IPS DF 4.7 (cell line): ENCODE data around the gene C9orf50.

Experiments used
- DNase-seq: peaks from one replicate; pipeline ENCODE4 v3.0.0-alpha.2; 2013; ENCODE audit warnings: low spot score; ENCODE audit errors: extremely low read depth

Gene C9orf50

DNA sequence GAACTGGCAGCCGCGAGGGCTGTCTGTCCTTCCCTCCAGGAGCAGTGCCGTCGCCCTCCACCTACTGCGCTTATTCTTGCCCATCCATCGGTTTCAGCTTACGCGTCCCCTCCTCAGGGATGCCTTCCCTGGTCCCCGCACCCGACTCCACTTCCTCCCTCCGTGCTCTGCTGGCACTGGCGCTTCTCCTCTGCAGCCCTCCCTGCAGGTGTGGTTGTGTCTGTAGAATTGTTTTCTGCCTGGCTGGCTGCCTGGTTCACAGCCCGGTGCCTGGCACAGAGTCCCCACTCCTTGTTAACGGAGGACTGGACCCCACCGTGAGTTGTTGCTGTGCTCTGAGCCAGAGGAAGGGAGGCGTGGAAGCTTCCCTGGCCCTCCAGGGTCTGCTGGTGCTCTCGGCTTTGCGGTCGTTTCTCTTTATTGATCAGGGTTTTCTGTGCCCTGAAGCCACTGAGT is 10.8 kb upstream of the C9orf50 start:
- no peak for DNase-seq

DNA sequence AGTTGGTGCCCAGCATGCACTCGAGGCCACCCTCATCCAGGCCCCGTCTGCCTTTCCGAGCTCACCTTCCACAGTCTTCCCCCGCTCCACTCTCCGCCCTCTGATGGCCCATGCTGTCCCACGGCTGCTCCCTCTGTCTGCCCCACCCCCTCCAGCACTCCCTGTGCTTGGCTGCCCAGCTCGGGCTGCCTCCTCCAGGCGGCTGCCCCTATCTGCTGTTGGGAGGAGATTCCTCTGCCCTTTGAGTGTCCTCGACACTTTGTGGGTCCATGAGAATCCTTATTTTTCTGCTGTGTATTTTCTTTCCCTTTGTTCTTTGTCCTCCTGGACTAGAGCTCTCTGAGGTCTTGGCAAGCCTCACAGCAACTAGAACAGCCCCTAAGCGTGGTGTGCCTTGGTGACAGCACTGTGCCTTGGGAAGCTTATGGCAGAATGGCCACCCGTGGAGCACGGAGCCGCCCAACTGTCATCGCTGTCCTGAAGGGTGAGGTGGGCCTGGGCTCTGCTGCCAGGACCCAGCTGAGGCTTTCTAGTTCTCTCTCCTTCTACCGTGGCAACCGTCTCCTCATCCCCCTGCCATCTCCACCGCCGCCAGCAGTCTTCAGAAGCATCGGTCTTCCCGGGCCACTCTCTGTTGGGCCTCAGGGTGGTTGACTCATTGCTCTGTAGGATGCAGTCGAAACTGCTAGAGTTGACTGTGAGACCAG is 10.2 kb upstream of the C9orf50 start:
- no peak for DNase-seq

DNA sequence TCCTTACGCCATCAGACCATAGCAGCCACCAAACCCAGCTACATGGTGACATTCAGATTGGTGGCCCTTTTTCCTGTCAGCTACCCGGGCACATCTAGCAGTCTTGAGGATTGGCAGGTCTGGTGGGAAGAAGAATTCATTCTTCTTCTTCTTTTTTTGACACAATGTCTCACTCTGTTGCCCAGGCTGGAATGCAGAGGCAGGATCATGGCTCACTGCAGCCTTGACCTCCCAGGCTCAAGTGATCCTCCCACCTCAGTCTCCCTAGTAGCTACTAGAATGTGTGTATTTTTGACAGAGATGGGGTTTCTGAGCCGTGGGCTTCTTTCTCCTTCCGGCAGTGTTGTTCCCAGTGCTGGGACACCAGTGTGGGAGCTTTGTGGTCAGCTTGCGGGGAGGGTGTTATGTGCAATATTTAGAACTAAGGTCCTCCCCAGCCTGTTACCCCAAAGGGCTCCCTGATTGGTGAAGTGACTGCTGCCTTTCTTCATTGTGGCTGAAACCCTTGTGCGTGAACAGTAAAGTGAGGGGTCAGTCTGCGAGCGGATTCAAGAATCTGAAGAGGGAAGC is 8.4 kb upstream of the C9orf50 start:
- DNase-seq: no peak

GRCh38 chr9:129628709-129629108 is 7.8 kb upstream of the C9orf50 start:
- DNase-seq: no peak

DNA sequence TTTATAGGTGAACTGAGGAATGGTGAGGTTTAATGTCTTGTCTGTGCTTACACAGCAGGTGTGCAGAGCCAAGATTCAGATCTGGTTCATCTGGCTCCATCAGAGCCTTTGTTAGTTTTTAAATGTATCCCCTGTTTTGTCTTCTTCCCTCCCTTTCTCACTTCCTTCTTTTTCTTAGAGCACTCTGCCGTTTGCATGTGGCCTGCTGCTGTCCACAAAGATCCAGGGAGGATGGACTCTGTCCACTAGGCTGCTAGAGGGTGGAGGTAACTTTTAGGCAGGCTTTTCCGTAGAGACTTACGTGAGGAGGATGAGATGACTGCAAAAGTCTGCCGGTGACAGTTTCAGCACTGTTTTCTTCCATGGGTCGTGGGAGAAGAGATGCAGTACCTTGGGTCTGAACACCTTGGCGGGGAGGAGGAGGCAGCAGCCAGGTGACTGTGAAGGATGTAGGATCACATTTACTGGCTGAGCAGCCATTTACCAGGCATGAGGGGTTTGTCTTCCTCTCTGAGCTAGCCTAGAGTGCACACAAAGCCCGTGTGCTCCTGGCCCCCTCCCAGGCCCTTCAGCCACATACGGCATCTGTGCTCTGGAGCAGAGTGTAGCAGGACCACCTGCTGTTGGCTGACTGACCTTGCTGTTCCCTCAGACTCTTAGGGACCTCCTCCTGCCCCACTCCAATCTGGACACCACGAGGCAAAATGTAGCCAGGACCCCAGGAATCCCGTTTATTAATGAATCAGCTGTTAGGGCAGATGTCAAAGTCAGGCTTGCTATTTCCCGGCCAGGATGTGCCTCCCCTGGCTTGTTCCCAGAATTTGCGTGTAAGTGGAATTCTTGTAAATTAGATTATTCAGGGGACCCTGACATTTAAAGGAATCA is 6.9 kb upstream of the C9orf50 start:
- DNase-seq: no peak

DNA sequence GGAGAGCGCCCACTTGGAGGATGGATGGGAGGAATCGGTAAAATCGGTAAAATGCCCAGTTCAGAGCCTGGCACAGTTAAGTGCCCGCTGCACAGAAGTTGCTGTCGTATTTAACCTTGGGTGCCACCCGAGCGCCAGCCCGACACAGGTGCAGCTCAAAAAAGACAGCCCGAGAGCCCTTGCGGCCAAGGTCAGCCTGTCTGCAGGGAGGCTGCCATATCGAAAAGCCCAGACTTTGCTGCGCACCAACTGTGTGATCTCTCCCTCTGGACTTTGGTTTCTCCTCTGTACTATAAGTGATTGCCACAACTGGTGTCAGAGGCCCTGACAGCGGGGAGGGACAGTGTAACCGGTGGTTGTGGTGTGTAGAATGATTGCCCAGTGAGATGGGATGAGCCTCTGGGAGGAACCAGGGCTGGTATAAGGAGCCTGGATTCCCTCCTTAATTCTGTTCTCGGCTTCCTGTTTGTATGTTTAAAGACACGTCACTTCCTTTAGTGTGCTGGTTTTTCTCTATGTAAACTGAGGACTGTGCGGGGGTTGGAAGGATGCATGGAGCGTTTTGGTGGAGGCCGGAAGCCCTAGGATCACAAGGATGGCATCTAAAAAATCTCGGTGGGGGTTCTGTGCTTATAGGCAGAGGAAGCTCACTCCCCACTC is 5.9 kb upstream of the C9orf50 start:
- no peak for DNase-seq

DNA sequence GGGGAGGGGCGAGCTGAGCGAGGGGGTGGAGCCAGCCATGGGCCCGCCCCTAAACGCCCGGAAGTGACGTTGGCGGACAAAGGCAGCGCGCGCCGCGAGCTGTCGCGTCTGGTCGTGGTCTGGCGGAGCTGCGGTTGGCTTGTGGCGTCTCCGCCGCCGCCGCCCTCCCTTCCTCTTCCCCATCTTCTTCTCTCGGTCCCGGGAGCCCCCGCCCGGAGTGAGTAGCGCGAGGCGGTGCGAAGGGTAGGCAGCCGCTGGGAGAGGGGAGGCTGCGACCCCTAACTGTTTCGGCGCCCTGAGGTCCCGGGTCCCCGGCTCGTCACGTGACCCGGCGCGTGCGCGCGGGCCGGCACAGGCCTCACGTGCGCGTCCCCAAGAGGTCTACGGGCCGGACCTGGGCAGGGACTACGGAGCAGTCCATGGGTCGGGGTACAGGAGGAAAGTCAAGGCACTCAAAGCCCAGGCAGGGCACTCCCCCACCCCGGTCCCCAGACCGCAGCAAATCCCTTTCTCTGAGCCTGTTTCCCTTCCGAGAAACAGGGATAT is 5.3 kb upstream of the C9orf50 start, which contains the start of gene NTMT1:
TSS of gene NTMT1 (plus strand) at position 85 of the 546 bp plus-strand sequence. CDS start 6,541 bp downstream, outside the sequence.
- no peak for DNase-seq

GRCh38 chr9:129624947-129625346 is 4.0 kb upstream of the C9orf50 start:
- DNase-seq: no peak

GRCh38 chr9:129624168-129624759 is 3.4 kb upstream of the C9orf50 start:
- DNase-seq: no peak

- DNase-seq: no peak
These were observed 2.4 kb upstream of the C9orf50 start for GRCh38 chr9:129623331-129623730.

DNA sequence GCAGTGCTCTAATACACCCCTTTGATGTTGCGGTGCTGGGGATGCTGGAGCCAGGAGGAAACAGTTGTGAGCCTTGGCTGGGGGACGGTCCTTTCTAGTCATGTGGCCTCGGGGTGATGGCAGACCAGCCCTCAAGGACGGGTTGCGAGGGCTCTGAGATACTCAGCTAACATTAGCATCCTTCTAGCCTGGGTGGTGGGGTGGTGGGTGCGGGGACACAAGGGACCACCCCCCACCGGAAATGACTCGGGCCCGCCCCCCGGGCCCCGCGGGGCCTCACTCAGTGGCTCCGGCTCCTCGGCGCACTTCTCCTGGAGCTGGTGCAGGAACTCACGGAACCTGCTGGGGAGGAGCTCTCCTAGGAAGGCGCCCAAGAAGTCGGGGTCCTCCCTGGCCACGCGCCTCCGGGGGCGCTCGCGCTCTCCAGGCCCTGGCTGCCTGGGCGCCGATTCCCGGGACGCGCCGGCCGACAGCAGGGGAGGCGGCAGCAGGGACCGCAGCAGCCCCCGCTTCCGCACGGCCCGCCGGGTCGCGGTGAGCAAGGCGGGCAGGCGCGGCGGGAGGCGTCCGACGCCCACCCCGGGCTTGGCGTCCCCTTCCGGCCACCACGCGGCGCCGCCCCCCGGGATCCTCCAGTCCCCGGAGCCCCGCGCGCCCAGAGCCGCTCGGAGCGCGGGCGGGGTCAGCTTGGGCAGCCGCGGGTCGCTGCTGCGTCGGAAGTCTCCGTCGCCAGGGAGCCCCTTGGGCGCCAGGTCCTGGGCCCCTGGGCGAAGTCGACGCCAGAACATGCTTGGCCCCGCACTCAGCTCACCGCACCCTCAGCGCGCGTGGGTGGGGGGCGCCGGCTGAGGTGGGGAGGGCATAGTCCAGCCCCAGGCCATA is 873 bp downstream of the C9orf50 start:
- DNase-seq: no peak

- no peak for DNase-seq
These were observed 3.7 kb downstream of the C9orf50 start for GRCh38 chr9:129617167-129617566.

GRCh38 chr9:129615407-129616285 is 5.3 kb downstream of the C9orf50 start:
- no peak for DNase-seq

- DNase-seq: no peak
These were observed 6.0 kb downstream of the C9orf50 start for GRCh38 chr9:129614932-129615331.

- no peak for DNase-seq
These were observed 7.3 kb downstream of the C9orf50 start for GRCh38 chr9:129613520-129614175.

DNA sequence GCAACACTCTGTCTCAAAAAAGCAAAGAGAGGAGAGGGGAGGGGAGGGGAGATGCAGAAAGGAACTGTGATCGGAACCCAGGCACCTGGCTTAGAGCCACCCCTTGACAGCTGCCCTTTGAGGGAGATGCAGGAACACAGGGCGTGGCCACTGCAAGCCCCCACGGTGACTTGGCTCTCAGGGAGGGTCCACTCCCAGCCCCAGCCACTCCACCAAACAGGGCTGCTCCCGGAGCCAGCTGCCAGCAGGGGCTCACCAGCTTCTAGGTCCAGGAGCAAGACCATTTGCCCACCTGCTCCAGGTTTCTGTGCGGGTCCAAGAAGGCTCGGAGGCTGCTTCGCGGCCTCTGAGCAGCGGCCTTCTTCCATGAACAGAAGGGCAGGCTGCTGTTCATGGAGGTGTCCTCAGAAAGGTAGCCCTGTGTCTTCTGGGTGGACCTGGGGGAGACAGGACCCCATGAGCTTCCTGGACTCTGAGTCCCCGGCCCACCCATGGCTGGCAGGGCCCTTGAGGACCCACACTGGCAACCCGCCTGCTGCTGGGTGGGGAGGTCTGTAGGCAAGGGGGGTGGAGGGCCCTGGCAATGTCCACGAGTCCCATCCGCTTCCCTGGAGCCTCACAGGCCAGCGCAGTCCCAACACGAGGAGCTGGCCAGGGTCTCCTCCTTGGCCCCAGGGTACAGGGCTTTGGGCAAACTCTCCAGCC is 7.9 kb downstream of the C9orf50 start:
- no peak for DNase-seq

DNA sequence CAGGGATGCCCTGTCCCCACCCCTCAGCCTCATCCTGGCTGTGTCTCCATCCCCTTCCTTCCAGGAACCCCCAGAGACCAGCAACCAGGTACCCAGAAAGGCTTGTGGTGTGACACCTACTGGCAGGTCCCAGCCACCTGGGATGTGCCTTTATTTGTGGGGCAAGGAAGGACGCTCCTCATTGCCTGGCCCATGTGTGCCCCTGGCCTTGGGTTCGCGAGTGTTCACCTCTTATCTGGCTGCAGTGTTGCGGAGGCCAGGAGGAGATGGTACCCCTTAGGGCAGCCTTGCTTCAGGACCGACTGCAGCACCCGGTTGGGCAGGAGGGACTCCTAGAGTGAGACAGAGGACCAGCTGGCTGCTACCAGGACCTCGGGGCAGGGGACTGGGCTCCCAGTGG is 8.8 kb downstream of the C9orf50 start:
- DNase-seq: no peak

GRCh38 chr9:129611307-129611800 is 9.5 kb downstream of the C9orf50 start:
- no peak for DNase-seq
